Measurements from ENCODE around the gene MEOX1. TPM values are rescaled to one million over a fixed set of nuclear protein-coding genes. Genes with fewer than 3 reads are reported as not detected.

MEOX1 gene
- total and polyA plus RNA-seq, 4 donors: 0.26 to 1.2 (median 0.70) TPM

DNA sequence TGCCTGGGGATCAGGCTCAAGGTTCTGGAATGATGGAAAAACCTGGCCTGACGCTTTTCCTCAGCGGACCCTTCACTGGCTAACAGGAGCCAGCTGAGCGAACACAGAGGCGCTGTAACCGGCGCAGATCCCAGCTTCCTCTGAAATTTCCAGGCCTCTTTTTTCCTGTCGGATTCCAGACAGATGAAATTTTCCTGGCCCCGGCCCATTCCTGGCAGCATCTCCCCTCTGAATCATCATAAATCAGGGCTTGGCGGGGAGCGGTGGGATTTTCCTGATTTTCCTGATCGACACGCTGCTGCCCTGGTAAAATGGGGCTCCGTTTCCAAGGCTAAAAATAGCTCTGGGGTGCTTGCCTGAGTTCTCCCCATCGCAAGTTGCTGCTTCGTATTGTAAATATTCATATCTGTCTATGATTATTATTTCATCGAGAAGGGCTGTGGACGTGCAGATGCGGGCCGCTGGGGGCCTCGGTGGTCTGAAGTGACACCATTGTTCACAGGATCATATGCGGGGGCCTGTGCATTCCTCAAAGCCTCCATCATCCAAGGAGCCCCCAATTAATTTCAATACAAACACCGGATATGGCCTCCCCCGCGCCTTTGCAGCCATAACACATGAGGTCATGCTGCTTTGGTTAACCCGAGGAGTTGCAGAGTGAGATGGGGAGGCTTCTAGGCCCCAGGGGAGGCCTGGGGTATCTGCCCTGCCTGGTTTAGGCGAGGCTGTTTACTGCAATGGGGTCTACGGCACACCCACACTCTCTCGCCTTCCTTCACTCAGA lies 69.8 kb downstream of the MEOX1 start:
- peak overlapping the region; percentile 63 to 71 for H3K27ac ChIP-seq (ENCODE audit: low read depth in 1 of 2, low read length in 1 of 2)
- no peaks in the 10 kb centered on the region for H3K9me3 ChIP-seq (ENCODE audit: control insufficient read depth in 4 of 4, insufficient read depth in 3 of 4, low read length in 3 of 4)
- H3K9ac ChIP-seq (ENCODE audit: insufficient read depth in 1 of 2, low read length in 2 of 2): peak overlapping the region in 1 of 2 donors; percentile 32
- H3K36me3 ChIP-seq (ENCODE audit: control insufficient read depth in 4 of 4, insufficient read depth in 4 of 4, low read length in 4 of 4): no peaks in the 10 kb centered on the region
- WGBS, 2 donors: 58 to 78% methylated on average over 28 of the region's 28 CpGs
- DNase-seq (peak; percentile 76 to 91 (median 82)), ATAC-seq (ENCODE audit: insufficient read depth, low FRiP score) (no peak)
- TF ChIP-seq, protein P1, sequence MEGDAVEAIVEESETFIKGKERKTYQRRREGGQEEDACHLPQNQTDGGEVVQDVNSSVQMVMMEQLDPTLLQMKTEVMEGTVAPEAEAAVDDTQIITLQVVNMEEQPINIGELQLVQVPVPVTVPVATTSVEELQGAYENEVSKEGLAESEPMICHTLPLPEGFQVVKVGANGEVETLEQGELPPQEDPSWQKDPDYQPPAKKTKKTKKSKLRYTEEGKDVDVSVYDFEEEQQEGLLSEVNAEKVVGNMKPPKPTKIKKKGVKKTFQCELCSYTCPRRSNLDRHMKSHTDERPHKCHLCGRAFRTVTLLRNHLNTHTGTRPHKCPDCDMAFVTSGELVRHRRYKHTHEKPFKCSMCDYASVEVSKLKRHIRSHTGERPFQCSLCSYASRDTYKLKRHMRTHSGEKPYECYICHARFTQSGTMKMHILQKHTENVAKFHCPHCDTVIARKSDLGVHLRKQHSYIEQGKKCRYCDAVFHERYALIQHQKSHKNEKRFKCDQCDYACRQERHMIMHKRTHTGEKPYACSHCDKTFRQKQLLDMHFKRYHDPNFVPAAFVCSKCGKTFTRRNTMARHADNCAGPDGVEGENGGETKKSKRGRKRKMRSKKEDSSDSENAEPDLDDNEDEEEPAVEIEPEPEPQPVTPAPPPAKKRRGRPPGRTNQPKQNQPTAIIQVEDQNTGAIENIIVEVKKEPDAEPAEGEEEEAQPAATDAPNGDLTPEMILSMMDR (IDR thresholded peaks at IDR 0.05; ENCODE audit: control extremely low read depth, extremely low read depth): no peak
- H3K4me1 ChIP-seq (ENCODE audit: control insufficient read depth in 5 of 5, insufficient read depth in 5 of 5, low read length in 5 of 5): peaks cover 0 to 16% (median 6%) of the 10 kb centered on the region in 5 donors
- no peaks in the 10 kb centered on the region for H3K27me3 ChIP-seq (ENCODE audit: control insufficient read depth in 3 of 3, insufficient read depth in 3 of 3, low read length in 2 of 3)
- no peak overlapping the region for H3K4me3 ChIP-seq

DNA sequence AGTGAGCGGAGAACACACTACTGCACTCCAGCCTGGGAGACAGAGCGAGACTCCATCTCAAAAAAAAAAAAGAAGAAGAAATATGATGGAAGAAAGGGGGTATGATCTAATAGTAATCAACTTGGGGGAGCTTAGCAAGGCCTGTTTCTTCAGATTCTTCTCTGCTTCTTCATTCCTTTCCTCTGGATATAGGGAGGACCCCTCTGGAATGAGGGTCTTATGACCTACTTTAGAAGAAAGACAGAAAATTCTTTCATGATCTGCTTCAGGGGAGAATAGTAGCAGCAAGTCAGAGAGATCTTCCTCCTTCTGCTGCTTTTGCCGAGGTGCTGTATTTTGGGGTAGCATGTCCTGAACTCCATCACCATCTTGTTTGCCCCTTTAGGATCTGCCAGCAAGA lies 70.7 kb downstream of the MEOX1 start:
- TF ChIP-seq, protein P1 (IDR thresholded peaks at IDR 0.05; ENCODE audit: control extremely low read depth, extremely low read depth): no peak
- Histone ChIP-seq H3K9ac (ENCODE audit: insufficient read depth in 1 of 2, low read length in 2 of 2) (peak overlapping the region in 1 of 2 donors; percentile 24), H3K9me3 (ENCODE audit: control insufficient read depth in 4 of 4, insufficient read depth in 3 of 4, low read length in 3 of 4) (no peaks in the 10 kb centered on the region), H3K36me3 (ENCODE audit: control insufficient read depth in 4 of 4, insufficient read depth in 4 of 4, low read length in 4 of 4) (no peaks in the 10 kb centered on the region), H3K4me1 (ENCODE audit: control insufficient read depth in 5 of 5, insufficient read depth in 5 of 5, low read length in 5 of 5) (peaks cover 0 to 16% (median 6%) of the 10 kb centered on the region in 5 donors), H3K27me3 (ENCODE audit: control insufficient read depth in 3 of 3, insufficient read depth in 3 of 3, low read length in 2 of 3) (no peaks in the 10 kb centered on the region), H3K4me3 (no peak overlapping the region), H3K27ac (ENCODE audit: low read depth in 1 of 2, low read length in 1 of 2) (peak overlapping the region; percentile 63 to 82)
- DNase-seq: no peak
- WGBS, 2 donors: 90 to 93% methylated on average over 3 of the region's 3 CpGs
- ATAC-seq (ENCODE audit: insufficient read depth, low FRiP score): no peak

Small RNA genes lying within 50 kb of the gene (small RNA-seq; reads per million reads assigned to genes)
- not detected for gene RF00017 (ENCODE audit: low replicate concordance)

Other genes starting within 250 kb of the MEOX1 start
- 10 to 100 TPM; 41.2 to 45.1 TPM for gene DHX8, start 177.9 kb downstream of the MEOX1 start, total RNA-seq
- 10 to 100 TPM; 24.7 to 35.3 TPM for gene DHX8, start 177.9 kb downstream of the MEOX1 start, polyA plus RNA-seq
- 1 to 10 TPM in 1 of 2 donors, under 1 TPM in 1; 0.54 to 6.9 TPM for gene ETV4, start 115.6 kb downstream of the MEOX1 start, total RNA-seq
- gene ETV4, start 115.6 kb downstream of the MEOX1 start, polyA plus RNA-seq: 1 to 10 TPM; 2.2 to 4.3 TPM
- gene SOST, start 96.9 kb upstream of the MEOX1 start, total RNA-seq: not detected
- gene SOST, start 96.9 kb upstream of the MEOX1 start, polyA plus RNA-seq: under 1 TPM; 0.02 to 0.04 TPM
- gene DUSP3, start 117.1 kb upstream of the MEOX1 start, total RNA-seq: 10 to 100 TPM; 49.6 to 86.3 TPM
- 10 to 100 TPM; 50.5 to 82.6 TPM for gene DUSP3, start 117.1 kb upstream of the MEOX1 start, polyA plus RNA-seq
- under 1 TPM in 1 of 2 donors, not detected in 1; 0.06 TPM for gene CFAP97D1, start 118.5 kb upstream of the MEOX1 start, total RNA-seq
- gene CFAP97D1, start 118.5 kb upstream of the MEOX1 start, polyA plus RNA-seq: under 1 TPM; 0.01 to 0.02 TPM
- 10 to 100 TPM; 32.2 to 38.7 TPM for gene MPP3, start 171.2 kb upstream of the MEOX1 start, total RNA-seq
- 10 to 100 TPM in 1 of 2 donors, 1 to 10 TPM in 1; 9.9 to 17.0 TPM for gene MPP3, start 171.2 kb upstream of the MEOX1 start, polyA plus RNA-seq
- 1 to 10 TPM; 1.1 to 6.8 TPM for gene CD300LG, start 185.3 kb upstream of the MEOX1 start, total RNA-seq
- gene CD300LG, start 185.3 kb upstream of the MEOX1 start, polyA plus RNA-seq: 1 to 10 TPM; 1.4 to 3.6 TPM
- 1 to 10 TPM; 1.1 to 1.3 TPM for gene MPP2, start 245.6 kb upstream of the MEOX1 start, total RNA-seq
- gene MPP2, start 245.6 kb upstream of the MEOX1 start, polyA plus RNA-seq: under 1 TPM; 0.24 to 0.25 TPM